Body of pancreas (tissue), 4 donors: ENCODE results near the gene ORAI1. TPM values are rescaled to one million over a fixed set of nuclear protein-coding genes. Genes with fewer than 3 reads are reported as not detected.

Experiments used
- ATAC-seq: fragments of 150-250 bp; one replicate; pipeline ENCODE4 v1.9.1; 2016
- DNase-seq, 4 donors: peaks; one replicate each; pipeline ENCODE4 v3.0.0-alpha.2; 2019
- H3K27ac ChIP-seq, 4 donors: fragments of 200-600 bp; sonication (generic); 1 replicate in 3 of 4; 2 replicates in 1 of 4; pipeline versions ENCODE4 v1.5.1 to v1.6.1; 2016 to 2019; ENCODE audit warnings: mild to moderate bottlenecking in 1 of 4, mixed read lengths in 1 of 4, moderate library complexity in 1 of 4
- H3K27me3 ChIP-seq, 2 donors: fragments of 200-600 bp; sonication (generic); one replicate each; pipeline ENCODE4 v1.6.0; 2016; ENCODE audit warnings: mild to moderate bottlenecking in 1 of 2
- H3K36me3 ChIP-seq, 2 donors: fragments of 200-600 bp; sonication (generic); replicated peaks in 1 of 2; 2 replicates each; pipeline ENCODE4 v1.5.1; 2016; ENCODE audit warnings: low read depth in 2 of 2; ENCODE audit not compliant: insufficient read depth in 1 of 2
- H3K4me1 ChIP-seq: fragments of 200-600 bp; sonication (generic); one replicate; pipeline ENCODE4 v1.6.0; 2016
- H3K4me3 ChIP-seq, 2 donors: fragments of 200-600 bp; sonication (generic); 1 replicate in 1 of 2; 2 replicates in 1 of 2; pipeline ENCODE4 v1.5.1; 2016 to 2019
- H3K9me3 ChIP-seq, 3 donors: fragments of 200-600 bp; sonication (generic); 1 replicate in 2 of 3; 2 replicates in 1 of 3; pipeline ENCODE4 v1.5.1; 2016
- POLR2A ChIP-seq, 3 donors: fragments of 450-650 bp; IDR thresholded peaks; one replicate each; pipeline ENCODE4 v1.6.1; 2016; ENCODE audit warnings: antibody characterized with exemption in 3 of 3, mild to moderate bottlenecking in 2 of 3
- WGBS, 2 donors: methylation state at CpG; one replicate each; pipeline ENCODE4 v1.1.5; 2017; 5-methylcytosine and 5-hydroxymethylcytosine counted together
- intact Hi-C: fragments of 100-400 bp; cut with DNase I; formaldehyde crosslinking; loops from one replicate; pipeline ENCODE4 v1.15.1; 2023
- small RNA-seq: library from RNA; depleted of rRNA; stranded (forward); fragments of <200 nt; gene quantifications from one replicate; pipeline ENCODE3, GENCODE V24; 2016
- total RNA-seq, 2 donors: library from RNA; depleted of rRNA; stranded (reverse); fragments of >200 nt; gene quantifications; one replicate each; pipeline ENCODE4 v1.1.0, GENCODE V29; 2016
- TF ChIP-seq, protein P1 (sequence below), 7 experiments: fragments of 450-650 bp in 4 of 7; fragments of 200-600 bp in 3 of 7; sonication (generic) in 3 of 7; IDR thresholded peaks; one replicate each; pipeline ENCODE4 v1.5.1; 2016 to 2019; ENCODE audit warnings: antibody characterized with exemption in 7 of 7

ORAI1 gene
- total RNA-seq, 2 donors from 2014 or later = 0.66 to 3.9 TPM

DNA sequence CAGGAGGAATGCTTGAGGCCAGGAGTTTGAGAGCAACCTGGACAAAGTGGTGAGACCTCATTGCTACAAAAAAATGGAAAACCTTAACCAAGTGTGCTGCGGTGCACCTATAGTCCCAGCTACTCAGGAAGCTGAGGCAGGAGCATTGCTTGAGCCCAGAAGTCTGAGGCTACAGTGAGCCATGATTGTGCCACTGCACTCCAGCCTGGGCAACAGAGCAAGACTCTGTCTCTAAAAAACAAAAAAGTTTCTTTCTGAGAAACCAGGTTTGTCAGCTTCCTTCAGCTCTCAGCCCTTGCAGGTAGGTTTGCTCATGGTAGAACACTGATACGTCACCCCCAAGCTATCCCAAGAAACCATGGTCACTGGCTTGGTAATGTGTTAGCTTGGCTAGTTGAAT, 63.1 kb downstream of the ORAI1 start:
- no peaks in the 10 kb centered on the region for H3K27me3 ChIP-seq
- H3K4me1 ChIP-seq = peaks cover 5% of the 10 kb centered on the region
- no peaks in the 10 kb centered on the region for H3K9me3 ChIP-seq
- no peaks in the 10 kb centered on the region for H3K36me3 ChIP-seq
- TF ChIP-seq, protein P1, sequence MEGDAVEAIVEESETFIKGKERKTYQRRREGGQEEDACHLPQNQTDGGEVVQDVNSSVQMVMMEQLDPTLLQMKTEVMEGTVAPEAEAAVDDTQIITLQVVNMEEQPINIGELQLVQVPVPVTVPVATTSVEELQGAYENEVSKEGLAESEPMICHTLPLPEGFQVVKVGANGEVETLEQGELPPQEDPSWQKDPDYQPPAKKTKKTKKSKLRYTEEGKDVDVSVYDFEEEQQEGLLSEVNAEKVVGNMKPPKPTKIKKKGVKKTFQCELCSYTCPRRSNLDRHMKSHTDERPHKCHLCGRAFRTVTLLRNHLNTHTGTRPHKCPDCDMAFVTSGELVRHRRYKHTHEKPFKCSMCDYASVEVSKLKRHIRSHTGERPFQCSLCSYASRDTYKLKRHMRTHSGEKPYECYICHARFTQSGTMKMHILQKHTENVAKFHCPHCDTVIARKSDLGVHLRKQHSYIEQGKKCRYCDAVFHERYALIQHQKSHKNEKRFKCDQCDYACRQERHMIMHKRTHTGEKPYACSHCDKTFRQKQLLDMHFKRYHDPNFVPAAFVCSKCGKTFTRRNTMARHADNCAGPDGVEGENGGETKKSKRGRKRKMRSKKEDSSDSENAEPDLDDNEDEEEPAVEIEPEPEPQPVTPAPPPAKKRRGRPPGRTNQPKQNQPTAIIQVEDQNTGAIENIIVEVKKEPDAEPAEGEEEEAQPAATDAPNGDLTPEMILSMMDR (IDR thresholded peaks at IDR 0.05) = no peak
- TF ChIP-seq POLR2A (IDR thresholded peaks at IDR 0.05) = no peak
- 86 to 93% methylated on average over 1 to 2 of the region's 2 CpGs for WGBS, 2 donors
- no peak overlapping the region for H3K27ac ChIP-seq
- no peak overlapping the region for H3K4me3 ChIP-seq
- no peak for DNase-seq
- ATAC-seq = no peak
- intact Hi-C loops = loop anchor here (10.0 kb wide), 1 partner anchor 65 kb away; the partner anchor contains the start of gene ORAI1

Small RNAs within 50 kb of the gene (small RNA-seq; reads per million reads assigned to genes)
- gene RNU6-1004P = not detected

Other genes with a start within 250 kb of the ORAI1 start
- gene RNF34, start 226.4 kb upstream of the ORAI1 start, total RNA-seq = 10 to 100 TPM; 25.9 to 35.3 TPM
- gene KDM2B, start 45.5 kb upstream of the ORAI1 start, total RNA-seq = 10 to 100 TPM; 17.8 to 26.5 TPM
- gene MORN3, start 43.1 kb downstream of the ORAI1 start, total RNA-seq = not detected
- gene TMEM120B, start 86.2 kb downstream of the ORAI1 start, total RNA-seq = 10 to 100 TPM; 13.2 to 14.2 TPM
- gene RHOF, start 167.2 kb downstream of the ORAI1 start, total RNA-seq = 10 to 100 TPM in 1 of 2 donors, 1 to 10 TPM in 1; 9.9 to 10.2 TPM
- 10 to 100 TPM in 1 of 2 donors, 1 to 10 TPM in 1; 9.1 to 15.8 TPM for gene SETD1B, start 177.5 kb downstream of the ORAI1 start, total RNA-seq
- 1 to 10 TPM; 3.0 to 5.7 TPM for gene HPD, start 232.3 kb downstream of the ORAI1 start, total RNA-seq